ENCODE measurements around the gene PFKFB3.

The PFKFB3 gene

GRCh38 chr10:6273351-6273750, 70.6 kb downstream of the PFKFB3 start:
- no peak for TF ChIP-seq REST (IDR thresholded peaks at IDR 0.05; ENCODE audit: insufficient replicate concordance, low read depth)
- TF ChIP-seq SPI1 (IDR thresholded peaks at IDR 0.05; ENCODE audit: borderline replicate concordance, low read depth) = no peak
- TF ChIP-seq CTCF (IDR thresholded peaks at IDR 0.05; ENCODE audit: insufficient read depth, low read length) = no peak
- TF ChIP-seq GABPA (IDR thresholded peaks at IDR 0.05; ENCODE audit: low read depth) = no peak
- TF ChIP-seq POLR2AphosphoS5 (IDR thresholded peaks at IDR 0.05; ENCODE audit: low read depth) = no peak
- no peak overlapping the region for H3K4me3 ChIP-seq (replicated peaks; ENCODE audit: insufficient read depth, low read length)
- no peak overlapping the region for H3K27ac ChIP-seq (replicated peaks)
- H3K27me3 ChIP-seq (ENCODE audit: insufficient read depth, poor library complexity, severe bottlenecking) = no peaks in the 10 kb centered on the region
- no peak for DNase-seq (ENCODE audit: low read depth in 1 of 2, low spot score in 1 of 2)

- Histone ChIP-seq H3K27ac (replicated peaks) (no peak overlapping the region), H3K4me3 (replicated peaks; ENCODE audit: insufficient read depth, low read length) (no peak overlapping the region), H3K27me3 (ENCODE audit: insufficient read depth, poor library complexity, severe bottlenecking) (no peaks in the 10 kb centered on the region)
- peak; percentile 11 to 57 for DNase-seq (ENCODE audit: low read depth in 1 of 2, low spot score in 1 of 2)
- no peak for TF ChIP-seq SPI1 (IDR thresholded peaks at IDR 0.05; ENCODE audit: borderline replicate concordance, low read depth)
- TF ChIP-seq CTCF (IDR thresholded peaks at IDR 0.05; ENCODE audit: insufficient read depth, low read length) = no peak
- TF ChIP-seq POLR2AphosphoS5 (IDR thresholded peaks at IDR 0.05; ENCODE audit: low read depth) = no peak
- no peak for TF ChIP-seq REST (IDR thresholded peaks at IDR 0.05; ENCODE audit: insufficient replicate concordance, low read depth)
- no peak for TF ChIP-seq GABPA (IDR thresholded peaks at IDR 0.05; ENCODE audit: low read depth)
These were observed 71.3 kb downstream of the PFKFB3 start for GRCh38 chr10:6274040-6274439.

GRCh38 chr10:6274484-6274883, 71.8 kb downstream of the PFKFB3 start:
- Histone ChIP-seq H3K27me3 (ENCODE audit: insufficient read depth, poor library complexity, severe bottlenecking) (no peaks in the 10 kb centered on the region), H3K4me3 (replicated peaks; ENCODE audit: insufficient read depth, low read length) (no peak overlapping the region), H3K27ac (replicated peaks) (no peak overlapping the region)
- no peak for DNase-seq (ENCODE audit: low read depth in 1 of 2, low spot score in 1 of 2)
- no peak for TF ChIP-seq SPI1 (IDR thresholded peaks at IDR 0.05; ENCODE audit: borderline replicate concordance, low read depth)
- no peak for TF ChIP-seq REST (IDR thresholded peaks at IDR 0.05; ENCODE audit: insufficient replicate concordance, low read depth)
- no peak for TF ChIP-seq GABPA (IDR thresholded peaks at IDR 0.05; ENCODE audit: low read depth)
- TF ChIP-seq CTCF (IDR thresholded peaks at IDR 0.05; ENCODE audit: insufficient read depth, low read length) = no peak
- no peak for TF ChIP-seq POLR2AphosphoS5 (IDR thresholded peaks at IDR 0.05; ENCODE audit: low read depth)

Measured in HL-60 (cell line).